Pancreas (tissue), 10 donors: ENCODE results near the gene VAC14. TPM values are rescaled to one million over a fixed set of nuclear protein-coding genes. Genes with fewer than 3 reads are reported as not detected.

Experiments
- ATAC-seq, 4 donors: fragments of 200-7000 bp; cut with Tn5 transposase; one replicate each; pipeline versions ENCODE4 v1.8.0 to v1.9.1; 2020; ENCODE audit warnings: mild to moderate bottlenecking in 4 of 4, moderate library complexity in 4 of 4
- DNase-seq, 6 donors: peaks; one replicate each; pipeline ENCODE4 v3.0.0-alpha.2; 2020
- FAIRE-seq: peaks from 2 replicates; lab custom pipeline; 2012; peaks lifted over from hg19 to GRCh38; lab: Jason Lieb, UNC
- H3K27ac ChIP-seq, 4 donors: fragments of 200-600 bp; sonication (generic); 1 replicate in 3 of 4; 2 replicates in 1 of 4; pipeline versions ENCODE4 v1.5.0 to v1.8.0; 2020
- H3K27me3 ChIP-seq, 4 donors: fragments of 200-600 bp; one replicate each; pipeline ENCODE4 v1.8.0; 2021
- H3K36me3 ChIP-seq, 3 donors: fragments of 200-600 bp; sonication (generic) in 1 of 3; one replicate each; pipeline versions ENCODE4 v1.5.0 to v1.8.0; 2020 to 2021
- H3K4me1 ChIP-seq, 3 donors: fragments of 200-600 bp; one replicate each; pipeline ENCODE4 v1.8.0; 2021
- H3K4me3 ChIP-seq, 4 donors: fragments of 200-600 bp; sonication (generic) in 2 of 4; one replicate each; pipeline versions ENCODE4 v1.5.0 to v1.8.0; 2020 to 2021
- H3K9me3 ChIP-seq, 4 donors: fragments of 200-600 bp; one replicate each; pipeline ENCODE4 v1.8.0; 2021
- CTCF ChIP-seq, 4 donors: fragments of 200-600 bp; sonication (generic) in 3 of 4; IDR thresholded peaks; one replicate each; pipeline versions ENCODE4 v1.5.0 to v1.8.0; 2021; ENCODE audit warnings: antibody characterized with exemption in 4 of 4
- WGBS, 2 donors: extraction: QIAGEN DNeasy Blood & Tissue Kit; methylation state at CpG; one replicate each; pipeline ENCODE4 v1.1.7; 2013; 5-methylcytosine and 5-hydroxymethylcytosine counted together
- intact Hi-C, 3 donors: fragments of 100-400 bp; cut with DNase I; formaldehyde crosslinking; loops; one replicate each; pipeline versions ENCODE4 v1.11.1 to v1.14.2; 2022
- polyA plus RNA-seq, 2 donors: library from polyadenylated mRNA; stranded (reverse); fragments of 200-250 nt; gene quantifications; one replicate each; pipeline ENCODE4 v1.2.3, GENCODE V29; 2013
- total RNA-seq, 6 donors: library from RNA; stranded (reverse); fragmentation: NEBNext Ultra II Directional in 4 of 6; extraction: Animal tissue kit (Norgen Biotek cat#: 25700) in 4 of 6; gene quantifications; one replicate each; pipeline versions ENCODE4 v1.2.1 to v1.2.4, GENCODE V29; 2021 to 2023
- donor health status: healthy with polysubstance abuse.
- donor health status: DM: no; HTN: no; CAD: no; lungs with moderate emphysema.
- donor health status: DM: no; HTN: no; CAD: no.
- donor health status: control.
- donor health status: control.
- donor health status: Bipolar disorder and iron deficiency.
- donor health status: DM: yes; HTN: yes; CAD: no.
- donor health status: DM: no; HTN: no; CAD: no.
- donor health status: DM: no; HTN: no; CAD: no.
- donor health status: DM: yes; HTN: yes; CAD: no.

Gene VAC14
- total and polyA plus RNA-seq, 8 donors, result 9.6 to 36.3 (median 14.9) TPM

- WGBS, 2 donors, result 97% methylated on average over 18 of the region's 18 CpGs
- DNase-seq, result no peak
- TF ChIP-seq CTCF (IDR thresholded peaks at IDR 0.05), result no peak
- no peak overlapping the region for H3K4me3 ChIP-seq
- FAIRE-seq, result no peak
- intact Hi-C loops, result no loop called here
- H3K36me3 ChIP-seq, result no peaks in the 10 kb centered on the region
- no peak for ATAC-seq
- H3K4me1 ChIP-seq, result peaks cover 0 to under 1% (median 0%) of the 10 kb centered on the region in 3 donors
- H3K9me3 ChIP-seq, result no peaks in the 10 kb centered on the region
- no peaks in the 10 kb centered on the region for H3K27me3 ChIP-seq
- no peak overlapping the region for H3K27ac ChIP-seq
Measured at GRCh38 chr16:70720425-70721201, 80.3 kb downstream of the VAC14 start.

GRCh38 chr16:70717065-70717464, 83.9 kb downstream of the VAC14 start:
- Histone ChIP-seq H3K9me3 (no peaks in the 10 kb centered on the region), H3K36me3 (no peaks in the 10 kb centered on the region), H3K4me3 (no peak overlapping the region), H3K4me1 (no peaks in the 10 kb centered on the region), H3K27ac (no peak overlapping the region), H3K27me3 (no peaks in the 10 kb centered on the region)
- 95 to 96% methylated on average over 9 of the region's 9 CpGs for WGBS, 2 donors
- DNase-seq, result no peak
- no peak for ATAC-seq
- no peak for FAIRE-seq
- intact Hi-C loops, result no loop called here
- no peak for TF ChIP-seq CTCF (IDR thresholded peaks at IDR 0.05)

- intact Hi-C loops, result no loop called here
- ATAC-seq (peak; percentile 40 to 66 (median 50)), DNase-seq (no peak), FAIRE-seq (no peak)
- TF ChIP-seq CTCF (IDR thresholded peaks at IDR 0.05), result no peak
- Histone ChIP-seq H3K9me3 (no peaks in the 10 kb centered on the region), H3K4me3 (no peak overlapping the region), H3K27me3 (no peaks in the 10 kb centered on the region), H3K27ac (peak overlapping the region; percentile 4 to 76 (median 51)), H3K4me1 (no peaks in the 10 kb centered on the region), H3K36me3 (no peaks in the 10 kb centered on the region)
- WGBS, 2 donors, result 49 to 67% methylated on average over 6 of the region's 6 CpGs
Measured at GRCh38 chr16:70715860-70716357, 85.0 kb downstream of the VAC14 start.

GRCh38 chr16:70715055-70715858, 85.7 kb downstream of the VAC14 start:
- no peak overlapping the region for H3K4me3 ChIP-seq
- no peaks in the 10 kb centered on the region for H3K27me3 ChIP-seq
- peak; percentile 68 to 87 (median 76) for ATAC-seq
- H3K36me3 ChIP-seq, result no peaks in the 10 kb centered on the region
- H3K27ac ChIP-seq, result peak overlapping the region; percentile 6 to 76 (median 51)
- no peak for FAIRE-seq
- WGBS, 2 donors, result 62 to 65% methylated on average over 23 of the region's 23 CpGs
- no peak for TF ChIP-seq CTCF (IDR thresholded peaks at IDR 0.05)
- peak; percentile 48 to 91 (median 74) for DNase-seq
- intact Hi-C loops, result no loop called here
- no peaks in the 10 kb centered on the region for H3K9me3 ChIP-seq
- no peaks in the 10 kb centered on the region for H3K4me1 ChIP-seq
